KOPT-K1 (cell line): ENCODE data around the gene XRCC2.

Experiments used
- H3K27ac ChIP-seq: fragments of 200-600 bp; sonication (generic); 2 replicates; pipeline ENCODE4 v1.5.1; 2016; ENCODE audit warnings: antibody characterized with exemption, mild to moderate bottlenecking, low read depth, low read length; ENCODE audit not compliant: poor library complexity, severe bottlenecking
- H3K36me3 ChIP-seq: fragments of 200-600 bp; sonication (generic); 2 replicates; pipeline ENCODE4 v1.5.1; 2017; ENCODE audit warnings: antibody characterized with exemption, mild to moderate bottlenecking, low read length, moderate library complexity; ENCODE audit not compliant: insufficient read depth
- H3K9me3 ChIP-seq: fragments of 200-600 bp; sonication (generic); 2 replicates; pipeline ENCODE4 v1.5.1; 2017; ENCODE audit warnings: antibody characterized with exemption, low read length, mild to moderate bottlenecking; ENCODE audit not compliant: insufficient read depth, poor library complexity, severe bottlenecking

Gene XRCC2

DNA sequence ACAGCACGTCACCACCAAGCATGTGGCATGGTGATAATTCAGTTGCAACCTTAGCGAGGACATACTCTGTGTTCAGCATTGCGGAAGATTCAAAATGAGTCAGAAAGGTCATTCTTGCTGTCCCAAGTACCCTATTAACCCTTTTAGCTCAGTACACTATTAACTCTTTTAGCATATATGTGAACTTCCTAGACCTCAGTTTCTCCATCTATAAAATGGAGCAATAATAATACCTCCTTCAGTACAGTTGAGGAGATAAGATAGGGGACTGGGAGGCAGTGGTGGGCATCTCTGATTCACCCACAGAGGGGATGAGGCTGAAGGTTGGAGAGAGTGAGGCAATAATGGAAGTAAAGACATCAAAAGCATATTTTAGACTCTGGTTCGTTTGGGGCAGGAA lies 67.3 kb downstream of the XRCC2 start:
- no peak overlapping the region for H3K27ac ChIP-seq
- H3K36me3 ChIP-seq, result no peaks in the 10 kb centered on the region
- H3K9me3 ChIP-seq, result peaks cover 11% of the 10 kb centered on the region

GRCh38 chr7:152608208-152608607 lies 67.7 kb downstream of the XRCC2 start:
- Histone ChIP-seq H3K36me3 (no peaks in the 10 kb centered on the region), H3K27ac (no peak overlapping the region)

GRCh38 chr7:152607007-152607406 lies 68.9 kb downstream of the XRCC2 start:
- Histone ChIP-seq H3K27ac (no peak overlapping the region), H3K36me3 (no peaks in the 10 kb centered on the region), H3K9me3 (no peaks in the 10 kb centered on the region)

More at GRCh38 chr7:152608208-152608607, 67.7 kb downstream of the XRCC2 start:
- peaks cover 11% of the 10 kb centered on the region for H3K9me3 ChIP-seq

GRCh38 chr7:152602962-152603361 lies 73.0 kb downstream of the XRCC2 start:
- Histone ChIP-seq H3K9me3 (no peaks in the 10 kb centered on the region), H3K27ac (no peak overlapping the region), H3K36me3 (no peaks in the 10 kb centered on the region)

DNA sequence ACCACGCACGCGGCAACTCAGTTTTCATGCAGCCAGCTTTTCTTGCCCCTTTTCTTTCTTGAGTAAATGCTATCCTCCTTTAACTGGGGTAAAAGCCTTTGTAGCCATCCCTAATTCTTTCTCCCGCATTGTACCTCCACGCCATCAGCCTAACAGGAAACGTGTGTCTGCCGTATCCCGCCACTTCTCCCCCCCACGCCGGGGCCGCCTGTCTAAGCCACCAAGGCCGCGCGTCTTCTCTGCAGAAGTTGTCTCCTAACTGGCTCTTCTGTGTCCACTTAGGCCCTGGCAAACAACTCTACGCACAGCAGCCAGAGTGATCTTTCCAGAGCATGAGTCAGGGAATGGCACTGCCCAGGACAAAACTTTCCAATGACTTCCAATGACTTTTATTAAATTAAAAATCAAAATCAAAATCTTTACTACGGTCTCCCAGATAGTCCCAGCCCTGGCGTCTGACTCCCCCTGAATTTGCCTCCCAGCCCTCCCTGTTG lies 74.6 kb downstream of the XRCC2 start:
- H3K36me3 ChIP-seq, result no peaks in the 10 kb centered on the region
- H3K27ac ChIP-seq, result no peak overlapping the region

DNA sequence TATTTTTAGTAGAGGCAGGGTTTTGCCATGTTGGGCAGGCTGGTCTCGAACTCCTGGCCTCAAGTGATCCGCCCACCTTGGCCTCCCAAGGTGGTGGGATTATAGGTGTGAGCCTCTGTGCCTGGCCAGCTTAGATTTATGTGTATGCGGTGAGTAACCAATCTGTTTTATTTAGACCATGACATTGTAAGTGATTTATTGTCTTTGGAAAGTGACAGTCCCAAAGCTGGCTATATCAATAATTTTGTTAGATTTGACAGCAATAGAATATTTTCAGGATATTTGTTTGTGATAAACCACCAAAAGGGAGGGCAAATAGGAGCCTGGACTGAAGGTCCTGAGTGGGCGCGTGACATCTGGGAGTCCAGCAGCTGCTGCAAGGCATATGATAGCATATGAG lies 75.7 kb downstream of the XRCC2 start:
- no peaks in the 10 kb centered on the region for H3K36me3 ChIP-seq
- no peak overlapping the region for H3K27ac ChIP-seq
- H3K9me3 ChIP-seq, result no peaks in the 10 kb centered on the region

More for the DNA sequence above, 74.6 kb downstream of the XRCC2 start:
- no peaks in the 10 kb centered on the region for H3K9me3 ChIP-seq

DNA sequence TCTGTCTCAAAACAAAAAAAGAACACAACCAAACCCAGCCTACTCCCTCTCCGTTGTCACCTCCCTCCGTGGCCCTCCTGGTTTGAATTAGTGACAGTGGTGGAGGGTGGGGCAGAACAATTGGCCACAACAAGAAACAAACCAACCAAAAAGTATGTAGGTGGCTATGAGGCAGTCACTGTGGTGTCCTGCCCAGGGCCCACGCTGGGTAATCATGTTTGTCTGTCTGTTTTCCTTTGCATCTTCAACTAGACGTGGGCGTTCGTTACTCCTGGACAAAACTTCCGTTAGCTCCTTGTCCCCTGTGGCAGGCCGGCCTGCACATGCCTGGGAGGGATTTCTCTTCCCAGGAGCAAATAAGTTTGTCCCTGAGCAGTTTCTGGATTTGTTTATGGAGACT lies 78.4 kb downstream of the XRCC2 start:
- Histone ChIP-seq H3K27ac (no peak overlapping the region), H3K36me3 (no peaks in the 10 kb centered on the region), H3K9me3 (no peaks in the 10 kb centered on the region)

- no peaks in the 10 kb centered on the region for H3K9me3 ChIP-seq
- H3K27ac ChIP-seq, result no peak overlapping the region
Measured at GRCh38 chr7:152596824-152597223, 79.1 kb downstream of the XRCC2 start.

More at GRCh38 chr7:152596824-152597223, 79.1 kb downstream of the XRCC2 start:
- H3K36me3 ChIP-seq, result no peaks in the 10 kb centered on the region
